Endothelial cell of umbilical vein (primary cell): Measurements from ENCODE around the gene ST6GAL1. TPM values are rescaled to one million over a fixed set of nuclear protein-coding genes. Genes with fewer than 3 reads are reported as not detected.

Experiments used
- BruUV-seq: library from RNA; stranded (reverse); fragments of 400-500 nt; replicated peaks from 2 replicates; lab custom pipeline; 2021; lab: Mats Ljungman, UMichigan
- CTCF ChIA-PET: fragments of 300-600, 350-600 bp; sonication (Branson Sonifier 250); formaldehyde crosslinking; loops from one replicate; lab custom pipeline; 2021; ENCODE audit warnings: antibody characterized with exemption, inconsistent platforms; lab: Charles Lee
- POLR2A ChIA-PET: fragments of 300-600, 350-600 bp; sonication (Branson Sonifier 250); formaldehyde crosslinking; loops from one replicate; lab custom pipeline; 2021; ENCODE audit warnings: antibody characterized with exemption, inconsistent platforms; lab: Charles Lee
- DNase-seq: peaks from one replicate; pipeline ENCODE4 v3.0.0-alpha.2; 2011; ENCODE audit warnings: low read depth, low spot score
- FAIRE-seq: peaks from 2 replicates; lab custom pipeline; 2011; peaks lifted over from hg19 to GRCh38; lab: Jason Lieb, UNC
- H2AFZ ChIP-seq: 2 replicates; pipeline ENCODE4 v1.6.0; 2012; ENCODE audit warnings: low read depth, low read length, control low read depth, inconsistent platforms
- H3K27ac ChIP-seq: 2 replicates; pipeline ENCODE4 v1.5.1; 2011; ENCODE audit warnings: low read depth, mild to moderate bottlenecking, control low read depth, low read length, moderate library complexity; ENCODE audit not compliant: insufficient read depth
- H3K27me3 ChIP-seq, 2 experiments: 2 replicates each; pipeline versions ENCODE4 v1.6.0 to v1.6.1; 2011; ENCODE audit warnings: low read length in 2 of 2, mixed read lengths in 1 of 2; ENCODE audit not compliant: control insufficient read depth in 2 of 2, insufficient read depth in 2 of 2
- H3K36me3 ChIP-seq, 2 experiments: 2 replicates in 1 of 2; 3 replicates in 1 of 2; pipeline ENCODE4 v1.5.1; 2011; ENCODE audit warnings: low read length in 2 of 2, mild to moderate bottlenecking in 1 of 2, moderate library complexity in 1 of 2; ENCODE audit not compliant: control insufficient read depth in 2 of 2, insufficient read depth in 2 of 2; ENCODE audit errors: extremely low read depth in 1 of 2
- H3K4me1 ChIP-seq: 3 replicates; pipeline ENCODE4 v1.5.1; 2011; ENCODE audit warnings: mild to moderate bottlenecking, low read length; ENCODE audit not compliant: control insufficient read depth, insufficient read depth; ENCODE audit errors: extremely low read depth
- H3K4me2 ChIP-seq: 2 replicates; pipeline ENCODE4 v1.6.1; 2011; ENCODE audit warnings: low read length, control low read depth, mixed read lengths; ENCODE audit not compliant: insufficient read depth
- H3K4me3 ChIP-seq, 3 experiments: fragments of 200-600 bp in 1 of 3; sonication (generic), shearing (Covaris generic) in 1 of 3; replicated peaks in 1 of 3; 2 replicates each; pipeline ENCODE4 v1.5.1; 2011 to 2016; ENCODE audit warnings: control low read depth in 3 of 3, low read length in 3 of 3, mild to moderate bottlenecking in 2 of 3, inconsistent platforms in 1 of 3, low read depth in 1 of 3, moderate library complexity in 1 of 3; ENCODE audit not compliant: insufficient read depth in 1 of 3
- H3K79me2 ChIP-seq: 2 replicates; pipeline ENCODE4 v1.6.0; 2012; ENCODE audit warnings: low read length, inconsistent platforms; ENCODE audit not compliant: control insufficient read depth, insufficient read depth
- H3K9ac ChIP-seq: replicated peaks from 2 replicates; pipeline ENCODE3; 2011; ENCODE audit warnings: low read length, control low read depth; ENCODE audit not compliant: insufficient read depth; ENCODE audit errors: extremely low read depth
- H3K9me1 ChIP-seq: replicated peaks from 3 replicates; pipeline ENCODE4 v1.6.0; 2011; ENCODE audit warnings: mild to moderate bottlenecking, low read length; ENCODE audit not compliant: control insufficient read depth, insufficient read depth; ENCODE audit errors: extremely low read depth
- H3K9me3 ChIP-seq: replicated peaks from 2 replicates; pipeline ENCODE4 v1.5.1; 2012; ENCODE audit warnings: low read length, inconsistent platforms; ENCODE audit not compliant: control insufficient read depth, insufficient read depth
- H4K20me1 ChIP-seq: replicated peaks from 2 replicates; pipeline ENCODE3; 2011; ENCODE audit warnings: mild to moderate bottlenecking, low read length; ENCODE audit not compliant: control insufficient read depth, insufficient read depth; ENCODE audit errors: extremely low read depth
- CTCF ChIP-seq, 2 donors: IDR thresholded peaks; 1 replicate in 1 of 2; 2 replicates in 1 of 2; pipeline ENCODE4 v1.5.1; 2011; ENCODE audit warnings: low read length in 2 of 2, mild to moderate bottlenecking in 2 of 2, moderate library complexity in 2 of 2, control low read depth in 1 of 2, inconsistent platforms in 1 of 2, low read depth in 1 of 2; ENCODE audit not compliant: insufficient read depth in 1 of 2; ENCODE audit errors: extremely low read depth in 1 of 2
- EZH2 ChIP-seq: IDR thresholded peaks from 2 replicates; pipeline ENCODE4 v1.6.1; 2012; ENCODE audit warnings: borderline replicate concordance, low read depth, mild to moderate bottlenecking, moderate library complexity, low read length, inconsistent platforms; ENCODE audit not compliant: severe bottlenecking
- FOS ChIP-seq: IDR thresholded peaks from 2 replicates; pipeline ENCODE4 v1.6.1; 2011; ENCODE audit warnings: mild to moderate bottlenecking, low read length, moderate library complexity, borderline replicate concordance; ENCODE audit not compliant: insufficient read depth
- GATA2 ChIP-seq: IDR thresholded peaks from 2 replicates; pipeline ENCODE4 v1.7.0; 2011; ENCODE audit warnings: low read depth, mild to moderate bottlenecking, moderate library complexity, mixed read lengths, low read length; ENCODE audit not compliant: insufficient read length, insufficient read depth
- JUN ChIP-seq: IDR thresholded peaks from 2 replicates; pipeline ENCODE4 v1.6.1; 2011; ENCODE audit warnings: borderline replicate concordance, low read depth; ENCODE audit not compliant: insufficient read length, insufficient read depth
- MAX ChIP-seq: IDR thresholded peaks from 2 replicates; pipeline ENCODE4 v1.6.1; 2011; ENCODE audit not compliant: insufficient read depth, insufficient read length
- MYC ChIP-seq: IDR thresholded peaks from one replicate; pipeline ENCODE4 v1.6.1; 2011; ENCODE audit warnings: mild to moderate bottlenecking, low read depth, low read length
- POLR2A ChIP-seq: IDR thresholded peaks from 2 replicates; pipeline ENCODE4 v1.6.1; 2012; ENCODE audit warnings: low read depth, mild to moderate bottlenecking, control low read depth, low read length
- POLR2AphosphoS5 ChIP-seq: IDR thresholded peaks from 2 replicates; pipeline ENCODE4 v1.6.1; 2012; ENCODE audit warnings: low read depth, mild to moderate bottlenecking, control low read depth, low read length, moderate library complexity; ENCODE audit not compliant: insufficient read depth
- dilution Hi-C: fragments of 300-500 bp; cut with MboI; formaldehyde crosslinking; loops from one replicate; pipeline ENCODE4 v1.15.0; 2019; ENCODE audit warnings: low sequenced_read_pairs; ENCODE audit not compliant: extremely low pct_ligation_motif_present
- intact Hi-C: fragments of 100-400 bp; cut with micrococcal nuclease; formaldehyde crosslinking; loops from one replicate; pipeline ENCODE4 v1.10.0; 2022
- polyA plus RNA-seq, 4 experiments: library from polyadenylated mRNA; depleted of rRNA in 3 of 4; stranded (reverse) in 3 of 4; unstranded in 1 of 4; fragments of >200 nt; gene quantifications; 2 replicates each; pipeline versions ENCODE4 v1.2.1 to v1.2.3, GENCODE V29; 2011 to 2012; ENCODE audit warnings: missing spikeins in 1 of 4
- total RNA-seq: library from RNA; stranded (reverse); gene quantifications from 2 replicates; pipeline ENCODE4 v1.2.3, GENCODE V29; 2021

The ST6GAL1 gene
- total and polyA plus RNA-seq, 2 donors (not counting 3 experiments of a cell fraction or from before 2014, with no cell fraction given) = 63.9 to 101 TPM

- Histone ChIP-seq H3K4me3 (no peak overlapping the region), H2AFZ (no peak overlapping the region), H3K4me1 (peaks cover 38% of the 10 kb centered on the region), H3K27me3 (no peaks in the 10 kb centered on the region), H3K9me3 (no peaks in the 10 kb centered on the region), H3K36me3 (peaks cover 6 to 18% of the 10 kb centered on the region in 2 experiments), H3K4me2 (no peak overlapping the region), H3K79me2 (peaks cover 10% of the 10 kb centered on the region), H3K9ac (no peak overlapping the region), H3K27ac (no peak overlapping the region), H4K20me1 (no peaks in the 10 kb centered on the region), H3K9me1 (no peaks in the 10 kb centered on the region)
- no TSS peak for BruUV-seq
- dilution Hi-C loops = no loop called here
- ChIA-PET POLR2A (no interaction called here), CTCF (interaction anchor here (1.2 kb wide), 1 partner anchor 119 kb away, joined by 3 read pairs; no protein-coding TSS in a partner anchor)
- FAIRE-seq (no peak), DNase-seq (no peak)
- intact Hi-C loops = no loop called here
- TF ChIP-seq POLR2AphosphoS5 = no peak
- TF ChIP-seq GATA2 = no peak
- no peak for TF ChIP-seq POLR2A
- no peak for TF ChIP-seq MAX
- no peak for TF ChIP-seq JUN
- TF ChIP-seq EZH2 = no peak
- TF ChIP-seq MYC = no peak
- no peak for TF ChIP-seq FOS
- no peak for TF ChIP-seq CTCF (IDR thresholded peaks at IDR 0.05; ENCODE audit: extremely low read depth in 1 of 2, insufficient read depth in 1 of 2, low read depth in 1 of 2, low read length in 2 of 2)
Observed at GRCh38 chr3:187046033-187046432, 115.7 kb downstream of the ST6GAL1 start.
